CD14-positive monocyte (primary cell): ENCODE measurements around the gene KCNG1. TPM values are rescaled to one million over a fixed set of nuclear protein-coding genes. Genes with fewer than 3 reads are reported as not detected.

Source experiments
- DNase-seq, 3 donors: peaks; one replicate each; pipeline ENCODE4 v3.0.0-alpha.2; 2011 to 2022
- H2AFZ ChIP-seq: 2 replicates; pipeline ENCODE4 v1.6.0; 2012; ENCODE audit warnings: mild to moderate bottlenecking, low read depth, low read length, inconsistent platforms; ENCODE audit not compliant: insufficient read depth, poor library complexity, severe bottlenecking
- H3K27ac ChIP-seq, 2 donors: 1 replicate in 1 of 2; 2 replicates in 1 of 2; pipeline ENCODE4 v1.5.1; 2012 to 2013; ENCODE audit warnings: low read length in 2 of 2, control low read depth in 1 of 2, inconsistent platforms in 1 of 2, low read depth in 1 of 2, mild to moderate bottlenecking in 1 of 2
- H3K27me3 ChIP-seq, 2 donors: one replicate each; pipeline versions ENCODE4 v1.6.0 to v1.6.1; 2011 to 2013; ENCODE audit warnings: low read length in 2 of 2; ENCODE audit not compliant: control insufficient read depth in 2 of 2, insufficient read depth in 2 of 2
- H3K36me3 ChIP-seq, 2 donors: replicated peaks in 1 of 2; 1 replicate in 1 of 2; 2 replicates in 1 of 2; pipeline versions ENCODE4 v1.5.1 to v1.6.1; 2012 to 2013; ENCODE audit warnings: low read length in 2 of 2, control low read depth in 1 of 2, inconsistent platforms in 1 of 2, mild to moderate bottlenecking in 1 of 2; ENCODE audit not compliant: insufficient read depth in 2 of 2, control insufficient read depth in 1 of 2
- H3K4me1 ChIP-seq, 2 donors: 1 replicate in 1 of 2; 2 replicates in 1 of 2; pipeline versions ENCODE4 v1.5.1 to v1.6.1; 2012 to 2013; ENCODE audit warnings: low read length in 2 of 2, control low read depth in 1 of 2, inconsistent platforms in 1 of 2, mild to moderate bottlenecking in 1 of 2, moderate library complexity in 1 of 2; ENCODE audit not compliant: insufficient read depth in 2 of 2, control insufficient read depth in 1 of 2
- H3K4me2 ChIP-seq: replicated peaks from 2 replicates; pipeline ENCODE3; 2012; ENCODE audit warnings: low read length, moderate library complexity, mild to moderate bottlenecking; ENCODE audit not compliant: poor library complexity, severe bottlenecking; ENCODE audit errors: extremely low read depth
- H3K4me3 ChIP-seq, 3 experiments: fragments of 200-600 bp in 1 of 3; sonication (generic) in 1 of 3; replicated peaks in 1 of 3; 1 replicate in 2 of 3; 2 replicates in 1 of 3; pipeline ENCODE4 v1.5.1; 2011 to 2013; ENCODE audit warnings: low read length in 3 of 3, mild to moderate bottlenecking in 3 of 3, control low read depth in 2 of 3, low read depth in 2 of 3, inconsistent platforms in 1 of 3, moderate library complexity in 1 of 3
- H3K79me2 ChIP-seq: 2 replicates; pipeline ENCODE4 v1.6.0; 2012; ENCODE audit warnings: mild to moderate bottlenecking, control low read depth, inconsistent platforms, low read length, moderate library complexity; ENCODE audit not compliant: insufficient read depth
- H3K9ac ChIP-seq: 2 replicates; pipeline ENCODE4 v1.6.0; 2017; ENCODE audit warnings: low read length, mild to moderate bottlenecking; ENCODE audit not compliant: insufficient read depth, poor library complexity, severe bottlenecking
- H3K9me3 ChIP-seq, 2 donors: replicated peaks in 1 of 2; 1 replicate in 1 of 2; 2 replicates in 1 of 2; pipeline versions ENCODE4 v1.5.1 to v1.6.1; 2012 to 2013; ENCODE audit warnings: low read length in 2 of 2, control low read depth in 1 of 2; ENCODE audit not compliant: control insufficient read depth in 1 of 2, insufficient read depth in 1 of 2
- H4K20me1 ChIP-seq: 2 replicates; pipeline ENCODE4 v1.6.0; 2012; ENCODE audit warnings: mild to moderate bottlenecking, low read length, control low read depth, moderate library complexity; ENCODE audit not compliant: insufficient read depth
- H3K27ac Mint-ChIP-seq, 7 donors: one replicate each; pipeline ENCODE4 v1.8.0; 2020; ENCODE audit warnings: mild to moderate bottlenecking in 7 of 7, mixed read lengths in 7 of 7, moderate library complexity in 6 of 7, inconsistent platforms in 2 of 7
- H3K27me3 Mint-ChIP-seq, 3 donors: one replicate each; pipeline ENCODE4 v1.8.0; 2021 to 2022; ENCODE audit warnings: low read depth in 3 of 3, mild to moderate bottlenecking in 3 of 3, mixed read lengths in 3 of 3, moderate library complexity in 3 of 3, inconsistent platforms in 1 of 3
- H3K36me3 Mint-ChIP-seq, 2 donors: one replicate each; pipeline ENCODE4 v1.8.0; 2020; ENCODE audit warnings: mixed read lengths in 2 of 2, inconsistent platforms in 1 of 2, mild to moderate bottlenecking in 1 of 2
- H3K4me1 Mint-ChIP-seq: one replicate; pipeline ENCODE4 v1.8.0; 2020; ENCODE audit warnings: mild to moderate bottlenecking, mixed read lengths
- H3K4me3 Mint-ChIP-seq, 2 donors: one replicate each; pipeline ENCODE4 v1.8.0; 2020; ENCODE audit warnings: mild to moderate bottlenecking in 2 of 2, mixed read lengths in 2 of 2, moderate library complexity in 1 of 2
- H3K9me3 Mint-ChIP-seq, 7 donors: one replicate each; pipeline ENCODE4 v1.8.0; 2020 to 2022; ENCODE audit warnings: mixed read lengths in 7 of 7, mild to moderate bottlenecking in 6 of 7, moderate library complexity in 6 of 7, inconsistent platforms in 2 of 7
- WGBS: methylation state at CpG from one replicate; pipeline ENCODE4 v1.1.5; 2013; ENCODE audit warnings: missing lambda C conversion rate; ENCODE audit not compliant: insufficient coverage; 5-methylcytosine and 5-hydroxymethylcytosine counted together
- intact Hi-C, 2 donors: fragments of 100-400 bp; cut with micrococcal nuclease; formaldehyde crosslinking; loops; one replicate each; pipeline versions ENCODE4 v1.15.0 to v1.15.1; 2023
- polyA plus RNA-seq, 3 donors: library from polyadenylated mRNA; depleted of rRNA in 1 of 3; unstranded in 2 of 3; stranded (reverse) in 1 of 3; fragments of 300-500 nt in 2 of 3; fragments of >200 nt in 1 of 3; fragmentation: Illumina TruSeq in 2 of 3; gene quantifications; 1 replicate in 2 of 3; 2 replicates in 1 of 3; pipeline ENCODE4 v1.2.3, GENCODE V29; 2012 to 2021
- TF ChIP-seq, protein P1 (sequence below): fragments of 200-600 bp; IDR thresholded peaks from one replicate; pipeline ENCODE4 v1.8.0; 2022; ENCODE audit warnings: antibody characterized with exemption, mild to moderate bottlenecking

The KCNG1 gene
- polyA plus RNA-seq, 3 donors: 0.04 TPM; not detected in 2

DNA sequence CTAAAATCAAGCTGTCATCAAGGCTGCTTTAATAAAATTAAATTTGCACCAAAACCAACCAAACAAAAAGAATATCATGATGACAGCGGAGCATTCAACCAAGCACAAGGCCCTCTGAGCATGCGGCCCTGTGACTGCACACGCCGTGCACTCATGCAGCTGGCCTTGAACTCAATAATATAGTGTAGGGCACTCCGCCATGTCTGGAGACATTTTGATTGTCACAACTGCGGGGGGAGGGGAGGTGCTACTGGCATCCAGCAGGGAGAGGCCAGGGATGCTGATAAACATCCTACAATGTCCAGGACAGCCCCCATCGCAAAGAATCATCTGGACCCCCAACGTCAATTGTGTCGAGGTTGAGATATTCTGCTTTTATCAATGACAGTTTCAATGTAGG is 54.6 kb downstream of the KCNG1 start:
- WGBS: 81% methylated on average over 5 of the region's 9 CpGs
- Histone ChIP-seq H3K27me3 (peaks cover 0 to 5% of the 10 kb centered on the region in 2 donors), H3K4me1 (no peaks in the 10 kb centered on the region), H3K4me2 (no peak overlapping the region), H4K20me1 (no peaks in the 10 kb centered on the region), H3K9ac (no peak overlapping the region), H3K4me3 (no peak overlapping the region), H3K79me2 (no peaks in the 10 kb centered on the region), H3K9me3 (no peaks in the 10 kb centered on the region), H3K36me3 (no peaks in the 10 kb centered on the region), H2AFZ (no peak overlapping the region), H3K27ac (no peak overlapping the region)
- intact Hi-C loops: no loop called here
- Mint-ChIP-seq H3K4me3 (no peak overlapping the region), H3K9me3 (no peaks in the 10 kb centered on the region), H3K36me3 (no peaks in the 10 kb centered on the region), H3K4me1 (no peaks in the 10 kb centered on the region), H3K27ac (no peak overlapping the region), H3K27me3 (peaks cover 16 to 21% (median 18%) of the 10 kb centered on the region in 3 donors)
- no peak for DNase-seq
- TF ChIP-seq, protein P1, sequence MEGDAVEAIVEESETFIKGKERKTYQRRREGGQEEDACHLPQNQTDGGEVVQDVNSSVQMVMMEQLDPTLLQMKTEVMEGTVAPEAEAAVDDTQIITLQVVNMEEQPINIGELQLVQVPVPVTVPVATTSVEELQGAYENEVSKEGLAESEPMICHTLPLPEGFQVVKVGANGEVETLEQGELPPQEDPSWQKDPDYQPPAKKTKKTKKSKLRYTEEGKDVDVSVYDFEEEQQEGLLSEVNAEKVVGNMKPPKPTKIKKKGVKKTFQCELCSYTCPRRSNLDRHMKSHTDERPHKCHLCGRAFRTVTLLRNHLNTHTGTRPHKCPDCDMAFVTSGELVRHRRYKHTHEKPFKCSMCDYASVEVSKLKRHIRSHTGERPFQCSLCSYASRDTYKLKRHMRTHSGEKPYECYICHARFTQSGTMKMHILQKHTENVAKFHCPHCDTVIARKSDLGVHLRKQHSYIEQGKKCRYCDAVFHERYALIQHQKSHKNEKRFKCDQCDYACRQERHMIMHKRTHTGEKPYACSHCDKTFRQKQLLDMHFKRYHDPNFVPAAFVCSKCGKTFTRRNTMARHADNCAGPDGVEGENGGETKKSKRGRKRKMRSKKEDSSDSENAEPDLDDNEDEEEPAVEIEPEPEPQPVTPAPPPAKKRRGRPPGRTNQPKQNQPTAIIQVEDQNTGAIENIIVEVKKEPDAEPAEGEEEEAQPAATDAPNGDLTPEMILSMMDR: no peak

DNA sequence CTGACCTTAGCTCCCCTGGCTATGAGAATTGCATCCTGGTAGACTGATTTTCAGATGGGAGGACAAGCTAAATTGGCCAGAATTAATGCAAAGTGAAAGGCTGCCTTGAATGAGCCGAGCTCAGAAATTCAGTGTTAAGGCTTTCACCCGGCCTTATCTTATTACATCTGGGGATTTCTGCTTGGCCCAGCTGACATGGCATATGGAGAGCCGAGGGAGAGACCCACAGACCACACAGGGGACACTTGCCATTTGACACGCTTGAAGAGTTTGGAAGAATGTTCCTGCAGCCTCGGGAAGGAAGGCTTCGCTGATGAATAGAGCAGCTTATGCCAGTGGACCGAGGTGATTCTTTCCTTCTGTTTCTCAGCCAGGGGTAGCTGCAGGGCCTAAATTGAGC is 55.3 kb downstream of the KCNG1 start:
- intact Hi-C loops: no loop called here
- Histone ChIP-seq H3K27ac (no peak overlapping the region), H3K79me2 (no peaks in the 10 kb centered on the region), H4K20me1 (no peaks in the 10 kb centered on the region), H3K27me3 (peaks cover 0 to 5% of the 10 kb centered on the region in 2 donors), H3K36me3 (no peaks in the 10 kb centered on the region), H3K4me3 (no peak overlapping the region), H3K9ac (no peak overlapping the region), H3K4me2 (no peak overlapping the region), H3K4me1 (no peaks in the 10 kb centered on the region), H3K9me3 (no peaks in the 10 kb centered on the region), H2AFZ (no peak overlapping the region)
- TF ChIP-seq, protein P1: no peak
- no peaks in the 10 kb centered on the region for H3K4me1 Mint-ChIP-seq
- no peak overlapping the region for H3K4me3 Mint-ChIP-seq
- no peaks in the 10 kb centered on the region for H3K9me3 Mint-ChIP-seq
- peaks cover 15 to 21% (median 16%) of the 10 kb centered on the region in 3 donors for H3K27me3 Mint-ChIP-seq
- DNase-seq: no peak
- no peaks in the 10 kb centered on the region for H3K36me3 Mint-ChIP-seq
- WGBS: 70% methylated on average over 6 of the region's 7 CpGs
- no peak overlapping the region for H3K27ac Mint-ChIP-seq
